SK-N-SH treated with all-trans-retinoic acid at 6 μM for 48 hours (cell line): Measurements from ENCODE around the gene ATP8A2.

Experiments
- ARNTL ChIP-seq: fragments of 450-650 bp; formaldehyde crosslinking; IDR thresholded peaks from 2 replicates; pipeline ENCODE4 v1.5.0; 2020; ENCODE audit warnings: low read depth, mild to moderate bottlenecking, moderate library complexity, borderline replicate concordance
- CSDC2 ChIP-seq: fragments of 250-450 bp; sonication (Bioruptor Pico); IDR thresholded peaks from 2 replicates; pipeline ENCODE4 v1.5.0; 2020; ENCODE audit warnings: mild to moderate bottlenecking, moderate library complexity
- ZFP3 ChIP-seq: fragments of 250-450 bp; sonication (Bioruptor Pico); IDR thresholded peaks from 2 replicates; pipeline ENCODE4 v1.5.0; 2020; ENCODE audit warnings: mild to moderate bottlenecking, moderate library complexity
- ZNF70 ChIP-seq: fragments of 450-650 bp; formaldehyde crosslinking; IDR thresholded peaks from 2 replicates; pipeline ENCODE4 v1.5.0; 2020; ENCODE audit warnings: mild to moderate bottlenecking, moderate library complexity
- ZNF8 ChIP-seq: fragments of 450-650 bp; formaldehyde crosslinking; IDR thresholded peaks from 2 replicates; pipeline ENCODE4 v1.5.0; 2020; ENCODE audit warnings: mild to moderate bottlenecking, moderate library complexity
- TF ChIP-seq, protein P1 (sequence below): fragments of 250-450 bp; sonication (Bioruptor Pico); IDR thresholded peaks from 2 replicates; pipeline ENCODE4 v1.8.0; 2020; ENCODE audit warnings: mild to moderate bottlenecking, moderate library complexity, borderline replicate concordance
- TF ChIP-seq, protein P2 (sequence below): fragments of 250-450 bp; sonication (Bioruptor Pico); IDR thresholded peaks from 2 replicates; pipeline ENCODE4 v1.5.0; 2020; ENCODE audit warnings: mild to moderate bottlenecking, moderate library complexity
- TF ChIP-seq, protein P3 (sequence below): fragments of 250-450 bp; sonication (Bioruptor Pico); IDR thresholded peaks from 2 replicates; pipeline ENCODE4 v1.8.0; 2021; ENCODE audit warnings: low read depth, mild to moderate bottlenecking, moderate library complexity, borderline replicate concordance

DNA sequence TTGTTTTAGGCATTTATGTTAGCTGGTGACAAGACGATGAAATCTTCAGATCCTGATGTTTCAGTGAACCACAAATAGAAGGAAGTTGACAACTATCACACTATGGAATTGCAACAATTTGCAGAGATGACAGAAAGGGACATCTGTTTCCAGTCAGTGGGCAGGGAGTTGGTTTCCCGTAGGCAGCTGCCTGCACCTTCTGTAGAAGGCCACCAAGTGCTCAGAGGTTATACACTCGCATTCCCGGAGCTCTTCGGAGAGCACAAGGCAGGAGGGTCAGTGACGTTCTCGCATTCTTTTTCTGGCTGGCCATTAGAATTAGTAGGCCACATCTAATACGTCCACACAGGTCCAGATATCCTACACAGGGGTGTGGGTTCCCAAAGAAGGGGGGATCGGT, 550.6 kb downstream of the ATP8A2 start:
- TF ChIP-seq CSDC2 (CRISPR knock-in tag) (no peak), ZNF70 (CRISPR knock-in tag) (no peak), ZNF8 (CRISPR knock-in tag) (no peak), ZFP3 (CRISPR knock-in tag) (no peak), ARNTL (CRISPR knock-in tag) (no peak)
- TF ChIP-seq, protein P1, sequence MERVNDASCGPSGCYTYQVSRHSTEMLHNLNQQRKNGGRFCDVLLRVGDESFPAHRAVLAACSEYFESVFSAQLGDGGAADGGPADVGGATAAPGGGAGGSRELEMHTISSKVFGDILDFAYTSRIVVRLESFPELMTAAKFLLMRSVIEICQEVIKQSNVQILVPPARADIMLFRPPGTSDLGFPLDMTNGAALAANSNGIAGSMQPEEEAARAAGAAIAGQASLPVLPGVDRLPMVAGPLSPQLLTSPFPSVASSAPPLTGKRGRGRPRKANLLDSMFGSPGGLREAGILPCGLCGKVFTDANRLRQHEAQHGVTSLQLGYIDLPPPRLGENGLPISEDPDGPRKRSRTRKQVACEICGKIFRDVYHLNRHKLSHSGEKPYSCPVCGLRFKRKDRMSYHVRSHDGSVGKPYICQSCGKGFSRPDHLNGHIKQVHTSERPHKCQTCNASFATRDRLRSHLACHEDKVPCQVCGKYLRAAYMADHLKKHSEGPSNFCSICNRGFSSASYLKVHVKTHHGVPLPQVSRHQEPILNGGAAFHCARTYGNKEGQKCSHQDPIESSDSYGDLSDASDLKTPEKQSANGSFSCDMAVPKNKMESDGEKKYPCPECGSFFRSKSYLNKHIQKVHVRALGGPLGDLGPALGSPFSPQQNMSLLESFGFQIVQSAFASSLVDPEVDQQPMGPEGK (CRISPR knock-in tag): no peak
- TF ChIP-seq, protein P2, sequence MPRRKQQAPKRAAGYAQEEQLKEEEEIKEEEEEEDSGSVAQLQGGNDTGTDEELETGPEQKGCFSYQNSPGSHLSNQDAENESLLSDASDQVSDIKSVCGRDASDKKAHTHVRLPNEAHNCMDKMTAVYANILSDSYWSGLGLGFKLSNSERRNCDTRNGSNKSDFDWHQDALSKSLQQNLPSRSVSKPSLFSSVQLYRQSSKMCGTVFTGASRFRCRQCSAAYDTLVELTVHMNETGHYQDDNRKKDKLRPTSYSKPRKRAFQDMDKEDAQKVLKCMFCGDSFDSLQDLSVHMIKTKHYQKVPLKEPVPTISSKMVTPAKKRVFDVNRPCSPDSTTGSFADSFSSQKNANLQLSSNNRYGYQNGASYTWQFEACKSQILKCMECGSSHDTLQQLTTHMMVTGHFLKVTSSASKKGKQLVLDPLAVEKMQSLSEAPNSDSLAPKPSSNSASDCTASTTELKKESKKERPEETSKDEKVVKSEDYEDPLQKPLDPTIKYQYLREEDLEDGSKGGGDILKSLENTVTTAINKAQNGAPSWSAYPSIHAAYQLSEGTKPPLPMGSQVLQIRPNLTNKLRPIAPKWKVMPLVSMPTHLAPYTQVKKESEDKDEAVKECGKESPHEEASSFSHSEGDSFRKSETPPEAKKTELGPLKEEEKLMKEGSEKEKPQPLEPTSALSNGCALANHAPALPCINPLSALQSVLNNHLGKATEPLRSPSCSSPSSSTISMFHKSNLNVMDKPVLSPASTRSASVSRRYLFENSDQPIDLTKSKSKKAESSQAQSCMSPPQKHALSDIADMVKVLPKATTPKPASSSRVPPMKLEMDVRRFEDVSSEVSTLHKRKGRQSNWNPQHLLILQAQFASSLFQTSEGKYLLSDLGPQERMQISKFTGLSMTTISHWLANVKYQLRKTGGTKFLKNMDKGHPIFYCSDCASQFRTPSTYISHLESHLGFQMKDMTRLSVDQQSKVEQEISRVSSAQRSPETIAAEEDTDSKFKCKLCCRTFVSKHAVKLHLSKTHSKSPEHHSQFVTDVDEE (CRISPR knock-in tag): no peak
- TF ChIP-seq, protein P3, sequence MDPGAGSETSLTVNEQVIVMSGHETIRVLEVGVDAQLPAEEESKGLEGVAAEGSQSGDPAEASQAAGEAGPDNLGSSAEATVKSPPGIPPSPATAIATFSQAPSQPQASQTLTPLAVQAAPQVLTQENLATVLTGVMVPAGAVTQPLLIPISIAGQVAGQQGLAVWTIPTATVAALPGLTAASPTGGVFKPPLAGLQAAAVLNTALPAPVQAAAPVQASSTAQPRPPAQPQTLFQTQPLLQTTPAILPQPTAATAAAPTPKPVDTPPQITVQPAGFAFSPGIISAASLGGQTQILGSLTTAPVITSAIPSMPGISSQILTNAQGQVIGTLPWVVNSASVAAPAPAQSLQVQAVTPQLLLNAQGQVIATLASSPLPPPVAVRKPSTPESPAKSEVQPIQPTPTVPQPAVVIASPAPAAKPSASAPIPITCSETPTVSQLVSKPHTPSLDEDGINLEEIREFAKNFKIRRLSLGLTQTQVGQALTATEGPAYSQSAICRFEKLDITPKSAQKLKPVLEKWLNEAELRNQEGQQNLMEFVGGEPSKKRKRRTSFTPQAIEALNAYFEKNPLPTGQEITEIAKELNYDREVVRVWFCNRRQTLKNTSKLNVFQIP: no peak
